Activated CD4-positive, alpha-beta T cell treated with anti-CD3 and anti-CD28 coated beads, Interleukin-2, amount 50 U/mL, for 48 hours (primary cell): Measurements from ENCODE around the gene SLC41A3.
"Not testable (repeated sequence)": the region's sequence is repeated elsewhere in the genome, so short reads cannot be mapped to it uniquely, and the experiment has no call there.

Experiments
- DNase-seq, 2 experiments: peaks; one replicate each; pipeline ENCODE4 v3.0.0-alpha.2; 2020

SLC41A3 gene

DNA sequence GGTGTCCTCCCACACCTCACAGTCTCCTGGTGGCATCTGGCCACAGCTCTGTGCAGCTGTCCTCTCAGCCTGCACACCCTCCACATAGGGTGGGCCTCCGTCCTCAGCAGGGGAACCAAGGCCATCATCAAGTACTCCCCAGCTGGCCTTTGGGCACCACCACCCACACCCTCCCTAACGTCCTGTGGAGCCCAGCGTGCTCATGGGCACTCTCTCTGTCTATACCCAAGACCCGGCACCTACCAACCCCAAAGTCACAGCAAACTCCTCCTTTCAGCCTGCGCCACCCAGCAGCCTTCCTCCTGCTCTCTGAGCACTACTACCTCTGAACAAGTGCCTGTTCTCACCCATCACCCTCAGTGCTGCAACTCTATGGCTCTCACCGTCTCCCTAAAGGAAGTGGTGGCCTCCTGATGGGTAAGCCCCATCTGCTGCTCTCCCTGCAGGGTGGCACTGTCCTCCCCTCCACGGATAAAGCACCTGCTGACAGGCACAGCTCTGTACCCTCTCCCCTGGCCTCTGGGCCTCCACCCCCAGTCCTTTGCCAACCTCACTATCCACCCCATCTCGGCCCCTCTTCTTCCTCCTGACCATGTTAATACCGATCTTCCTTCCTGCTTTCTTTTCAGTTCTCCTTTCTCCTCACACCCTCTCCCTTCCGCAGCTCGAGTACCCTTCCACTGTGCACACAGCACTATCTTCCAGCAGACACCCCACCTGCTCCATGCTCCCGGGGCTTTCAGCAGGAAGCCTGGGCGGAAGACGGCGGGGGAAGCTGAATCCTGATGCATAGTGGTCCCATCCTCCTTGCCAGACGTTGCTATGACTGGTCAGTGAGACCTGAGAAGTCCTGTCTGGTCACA lies 31.5 kb downstream of the SLC41A3 start:
- no peak for DNase-seq

DNA sequence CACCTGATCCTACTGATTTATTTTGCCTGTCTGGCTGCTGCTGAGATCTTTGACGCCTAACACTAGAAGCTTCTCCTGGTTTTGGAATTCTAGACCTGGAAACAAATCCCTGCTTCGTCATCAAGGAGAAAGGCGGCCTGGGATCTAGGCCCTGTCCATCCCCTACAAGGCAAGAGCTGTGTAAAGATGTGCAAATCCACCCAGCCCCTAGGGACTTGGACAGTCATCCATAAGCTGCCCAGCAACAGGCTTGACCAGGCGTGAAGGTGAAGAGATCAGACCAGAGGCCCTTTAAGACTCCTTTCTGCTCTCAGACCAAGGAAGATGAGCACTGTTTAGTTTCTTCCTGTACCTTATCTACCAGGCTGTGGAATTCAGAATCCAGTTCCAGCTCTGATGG lies 32.2 kb downstream of the SLC41A3 start:
- DNase-seq, result no peak

- no peak for DNase-seq
Observed at GRCh38 chr3:126051234-126051633, 32.7 kb downstream of the SLC41A3 start.

DNA sequence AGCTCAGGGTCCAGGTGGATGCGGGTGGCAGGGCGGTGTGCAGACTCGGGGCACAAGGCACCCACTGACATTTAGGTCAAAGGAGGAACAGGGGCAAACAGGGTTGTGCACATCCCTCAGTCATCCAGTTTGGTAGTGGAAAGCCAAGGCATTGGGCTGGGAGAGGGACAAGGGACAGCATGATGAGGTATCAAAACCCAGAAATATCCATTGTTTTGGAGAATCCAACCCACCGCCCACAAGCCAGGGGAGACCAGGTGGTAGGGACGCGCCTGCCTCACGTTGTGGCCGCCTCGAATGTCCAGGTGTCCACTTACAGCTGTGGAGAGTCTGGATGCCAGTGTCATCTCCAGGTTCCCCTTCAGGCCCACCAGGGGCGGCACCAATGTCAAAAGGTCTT lies 33.3 kb downstream of the SLC41A3 start:
- no peak for DNase-seq

DNA sequence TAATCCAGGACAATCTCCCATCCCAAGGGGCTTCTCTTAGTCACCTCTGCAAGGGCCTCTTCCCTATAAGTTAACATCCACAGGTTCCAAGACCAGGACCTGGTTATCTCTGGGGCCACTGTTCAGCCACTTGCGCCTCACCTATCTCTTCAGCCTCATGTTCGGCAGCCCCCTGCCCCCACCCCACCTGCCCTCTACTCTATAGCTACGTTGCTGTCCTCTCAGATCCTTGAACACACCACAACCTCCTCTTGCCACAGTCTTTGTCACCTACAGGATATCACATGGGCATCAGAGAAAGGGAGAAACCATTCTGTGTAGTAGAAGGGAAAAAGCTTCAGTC lies 33.9 kb downstream of the SLC41A3 start:
- DNase-seq, result no peak

GRCh38 chr3:126049289-126050049 lies 34.5 kb downstream of the SLC41A3 start:
- DNase-seq, result no peak

DNA sequence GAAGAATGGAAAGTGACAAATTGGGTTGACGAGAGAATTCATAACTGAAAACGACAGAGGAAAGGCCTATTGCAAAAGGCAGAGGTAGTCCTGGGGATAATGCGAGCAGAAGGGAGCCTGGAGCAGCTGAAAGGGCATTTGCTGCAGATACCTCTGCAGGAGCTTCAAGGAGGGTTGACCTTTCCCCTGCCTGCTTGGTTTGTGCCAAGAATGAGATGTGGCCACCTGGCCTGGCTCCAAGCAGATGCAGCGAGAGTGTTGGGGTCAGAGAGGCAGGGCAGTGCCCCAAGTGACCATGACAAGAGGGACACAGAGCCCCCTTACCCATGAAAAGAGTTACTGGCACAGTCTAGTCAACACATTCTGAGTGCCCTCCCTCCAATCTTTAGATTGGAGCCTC lies 43.5 kb downstream of the SLC41A3 start:
- DNase-seq, result no peak

- no peak for DNase-seq
Observed at GRCh38 chr3:126039870-126040269, 44.1 kb downstream of the SLC41A3 start.

DNA sequence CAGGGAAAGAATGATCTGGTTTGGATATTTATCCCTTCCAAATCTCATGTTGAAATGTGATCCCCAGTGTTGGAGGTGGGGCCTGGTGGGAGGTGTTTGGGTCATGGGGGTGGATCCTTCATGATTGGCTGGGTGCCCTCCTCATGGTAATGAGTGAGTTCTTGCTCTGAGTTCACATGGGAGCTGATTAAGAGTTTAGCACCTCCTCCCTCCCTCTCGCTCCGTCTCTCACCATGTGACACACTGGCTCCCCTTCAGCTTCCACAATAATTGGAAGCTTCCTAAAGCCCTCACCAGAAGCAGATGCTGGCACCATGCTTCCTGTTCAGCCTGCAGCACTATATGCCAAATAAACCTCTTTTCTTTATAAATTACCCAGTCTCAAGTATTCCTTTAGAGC lies 45.1 kb downstream of the SLC41A3 start:
- DNase-seq, result not testable (repeated sequence)

DNA sequence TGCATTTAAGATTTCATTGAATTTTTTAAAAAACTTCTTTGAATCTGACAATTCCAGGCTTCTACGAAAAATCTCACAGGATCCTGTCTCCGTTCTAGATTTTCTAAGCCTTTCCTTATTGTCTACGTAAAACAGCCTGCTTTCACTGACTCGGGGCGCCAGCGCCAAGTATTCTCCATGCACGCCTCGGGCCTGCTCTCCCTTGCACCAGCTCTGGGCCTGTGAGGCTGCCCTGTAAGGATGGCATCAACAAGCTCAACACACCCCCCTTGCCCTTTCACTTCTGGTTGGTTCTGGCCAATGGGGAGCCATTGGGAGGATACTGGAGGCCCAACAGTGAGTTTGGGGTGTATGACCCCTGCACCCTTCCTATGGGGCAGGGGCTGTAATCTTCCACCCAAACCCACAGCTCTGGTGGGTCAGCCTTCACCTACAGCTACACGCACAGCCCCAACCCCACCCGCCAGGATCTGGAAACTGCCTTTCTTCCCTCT lies 47.8 kb downstream of the SLC41A3 start:
- no peak for DNase-seq

- no peak for DNase-seq
Observed at GRCh38 chr3:126035362-126036050, 48.4 kb downstream of the SLC41A3 start.

- DNase-seq, result no peak
Observed at GRCh38 chr3:126034481-126035361, 49.2 kb downstream of the SLC41A3 start.

GRCh38 chr3:126033765-126034164 lies 50.2 kb downstream of the SLC41A3 start:
- no peak for DNase-seq

GRCh38 chr3:126033051-126033745 lies 50.7 kb downstream of the SLC41A3 start:
- no peak for DNase-seq

DNA sequence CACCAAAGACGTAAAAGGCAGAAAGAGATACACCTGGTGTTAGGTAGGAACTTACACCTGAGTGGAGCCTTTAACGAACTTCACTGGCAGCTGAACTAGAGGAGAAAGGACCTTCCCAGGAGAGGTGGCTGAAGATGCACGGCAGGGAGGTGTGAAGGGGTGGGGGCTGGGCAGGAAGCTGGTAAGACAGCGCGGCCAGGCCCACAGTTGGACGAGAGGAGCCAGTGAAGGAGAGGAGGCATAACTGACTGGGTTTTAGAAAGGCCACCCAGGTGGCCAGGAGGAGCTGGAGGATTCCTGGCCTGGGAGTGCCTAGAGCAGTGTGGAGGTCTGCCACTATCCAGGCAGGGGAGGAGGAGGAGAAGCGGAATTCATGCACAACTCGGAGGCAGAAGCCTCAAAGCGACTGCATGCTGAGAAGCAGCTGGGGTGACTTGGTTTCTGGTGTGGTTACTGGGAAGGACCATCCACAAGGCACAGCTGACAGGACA lies 51.9 kb downstream of the SLC41A3 start:
- DNase-seq, result no peak

- no peak for DNase-seq
Observed at GRCh38 chr3:126030455-126030854, 53.5 kb downstream of the SLC41A3 start.

GRCh38 chr3:126029241-126029640 lies 54.7 kb downstream of the SLC41A3 start:
- DNase-seq, result no peak

DNA sequence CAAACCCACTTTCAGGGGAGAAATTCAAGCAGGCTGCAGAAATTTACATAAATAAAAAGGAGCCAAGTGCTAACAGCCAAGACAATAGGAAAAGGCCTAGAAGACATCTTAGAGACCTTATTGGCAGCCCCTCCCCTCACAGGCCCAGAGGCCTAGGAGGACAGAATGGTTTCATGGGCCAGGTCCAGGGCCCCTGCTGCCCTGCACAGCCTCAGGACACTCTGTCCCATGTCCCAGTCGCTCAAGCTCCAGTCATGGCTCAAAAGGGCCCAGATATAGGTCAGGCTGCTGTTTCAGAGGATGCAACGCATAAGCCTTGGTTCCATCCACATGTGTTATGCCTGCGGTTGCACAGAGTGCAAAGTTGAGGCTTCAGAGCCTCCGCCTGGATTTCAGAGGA lies 55.8 kb downstream of the SLC41A3 start:
- DNase-seq, result no peak

GRCh38 chr3:126026761-126027160 lies 57.2 kb downstream of the SLC41A3 start:
- DNase-seq, result no peak

- no peak for DNase-seq
Observed at GRCh38 chr3:126026277-126026751, 57.6 kb downstream of the SLC41A3 start.

- no peak for DNase-seq
Observed at GRCh38 chr3:126025862-126026261, 58.1 kb downstream of the SLC41A3 start.
